ENCODE results near the gene C10orf67. TPM values are rescaled to one million over a fixed set of nuclear protein-coding genes. Genes with fewer than 3 reads are reported as not detected.

C10orf67 gene
- total RNA-seq, 1 experiment from 2014 or later = 0.21 TPM

DNA sequence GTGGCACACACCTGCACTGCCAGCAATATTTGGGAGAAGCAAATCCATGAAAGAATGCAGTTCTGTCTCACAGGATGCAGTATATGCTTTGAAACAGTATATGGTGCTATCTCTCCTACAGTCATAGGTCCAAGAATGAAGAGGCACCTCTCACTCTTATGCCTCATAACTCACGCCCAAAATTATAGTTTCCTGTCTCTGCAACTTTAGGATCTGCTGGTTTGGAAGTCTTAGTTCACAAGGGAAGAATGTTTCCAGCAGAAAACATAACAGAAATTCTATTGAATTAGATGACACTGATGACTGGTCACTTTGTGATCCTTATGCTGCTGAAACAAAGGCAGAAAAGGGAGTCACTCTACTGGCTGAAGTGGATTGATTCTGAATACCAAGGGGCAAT, 5.7 kb downstream of the C10orf67 start:
- intact Hi-C loops (cut with micrococcal nuclease) = no loop called here

DNA sequence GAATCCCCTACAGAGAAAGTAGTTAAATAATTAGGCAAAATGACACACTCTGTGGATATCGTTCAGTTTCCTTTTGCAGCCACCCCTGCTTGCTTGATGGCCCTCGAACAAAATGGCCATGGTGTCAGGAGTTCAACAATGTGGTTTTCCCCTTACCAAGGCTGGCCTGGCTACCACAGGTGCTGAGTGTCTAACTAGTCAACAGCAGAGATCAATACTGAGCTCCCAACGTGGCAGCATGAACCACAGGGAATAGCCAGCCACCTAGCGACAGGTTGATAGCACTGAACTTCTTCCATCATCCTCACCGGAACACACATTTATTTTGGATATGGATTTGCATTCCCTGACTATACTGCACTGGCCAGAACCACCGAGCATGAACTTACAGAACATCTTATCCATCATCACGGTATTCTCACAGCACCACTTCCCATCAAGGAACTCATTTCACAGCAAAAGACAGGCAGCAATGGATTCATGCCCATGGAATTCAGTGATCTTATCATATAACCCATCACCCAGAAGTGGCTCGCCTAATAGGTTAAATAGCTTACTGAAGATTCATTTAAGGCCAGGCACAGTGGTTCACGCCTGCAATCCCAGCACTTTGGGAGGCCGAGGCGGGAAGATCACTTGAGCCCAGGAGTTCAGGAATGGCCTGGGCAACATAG, 6.3 kb downstream of the C10orf67 start:
- POLR2A ChIA-PET = interaction anchor here (1.0 to 1.1 kb wide), 3 partner anchors 12 to 105 kb away, joined by 3 to 4 read pairs (median 3); partner anchors contain the start of gene OTUD1
- CTCF ChIA-PET = no interaction called here
- no peak for DNase-seq (ENCODE audit: unreplicated experiment)
- H3K4me3 Mint-ChIP-seq (ENCODE audit: unreplicated experiment) = no peak overlapping the region
- intact Hi-C loops (cut with micrococcal nuclease) = no loop called here
- H3K27me3 Mint-ChIP-seq (ENCODE audit: insufficient read depth, unreplicated experiment) = no peaks in the 10 kb centered on the region
- TF ChIP-seq, protein P1, sequence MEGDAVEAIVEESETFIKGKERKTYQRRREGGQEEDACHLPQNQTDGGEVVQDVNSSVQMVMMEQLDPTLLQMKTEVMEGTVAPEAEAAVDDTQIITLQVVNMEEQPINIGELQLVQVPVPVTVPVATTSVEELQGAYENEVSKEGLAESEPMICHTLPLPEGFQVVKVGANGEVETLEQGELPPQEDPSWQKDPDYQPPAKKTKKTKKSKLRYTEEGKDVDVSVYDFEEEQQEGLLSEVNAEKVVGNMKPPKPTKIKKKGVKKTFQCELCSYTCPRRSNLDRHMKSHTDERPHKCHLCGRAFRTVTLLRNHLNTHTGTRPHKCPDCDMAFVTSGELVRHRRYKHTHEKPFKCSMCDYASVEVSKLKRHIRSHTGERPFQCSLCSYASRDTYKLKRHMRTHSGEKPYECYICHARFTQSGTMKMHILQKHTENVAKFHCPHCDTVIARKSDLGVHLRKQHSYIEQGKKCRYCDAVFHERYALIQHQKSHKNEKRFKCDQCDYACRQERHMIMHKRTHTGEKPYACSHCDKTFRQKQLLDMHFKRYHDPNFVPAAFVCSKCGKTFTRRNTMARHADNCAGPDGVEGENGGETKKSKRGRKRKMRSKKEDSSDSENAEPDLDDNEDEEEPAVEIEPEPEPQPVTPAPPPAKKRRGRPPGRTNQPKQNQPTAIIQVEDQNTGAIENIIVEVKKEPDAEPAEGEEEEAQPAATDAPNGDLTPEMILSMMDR (IDR thresholded peaks at IDR 0.05; ENCODE audit: unreplicated experiment) = no peak
- no TSS peak for BruUV-seq (replicated peaks)
- H3K36me3 Mint-ChIP-seq (ENCODE audit: insufficient read depth, unreplicated experiment) = no peaks in the 10 kb centered on the region
- peaks cover 5% of the 10 kb centered on the region for H3K9me3 Mint-ChIP-seq (ENCODE audit: unreplicated experiment)
- no peak overlapping the region for H3K27ac Mint-ChIP-seq (ENCODE audit: low read depth, unreplicated experiment)
- H3K4me1 Mint-ChIP-seq (ENCODE audit: insufficient read depth, unreplicated experiment) = peaks cover 25% of the 10 kb centered on the region

More for the DNA sequence above, 5.7 kb downstream of the C10orf67 start:
- CTCF ChIA-PET = interaction anchor here (0.7 kb wide), 1 partner anchor 179 kb away, joined by 3 read pairs; no protein-coding TSS in a partner anchor
- POLR2A ChIA-PET = interaction anchor here (1.0 to 1.1 kb wide), 3 partner anchors 12 to 104 kb away, joined by 3 to 4 read pairs (median 3); partner anchors contain the start of gene OTUD1
- peaks cover 25% of the 10 kb centered on the region for H3K4me1 Mint-ChIP-seq (ENCODE audit: insufficient read depth, unreplicated experiment)
- no peak for DNase-seq (ENCODE audit: unreplicated experiment)
- no peak overlapping the region for H3K27ac Mint-ChIP-seq (ENCODE audit: low read depth, unreplicated experiment)
- H3K27me3 Mint-ChIP-seq (ENCODE audit: insufficient read depth, unreplicated experiment) = no peaks in the 10 kb centered on the region
- TF ChIP-seq, protein P1 (IDR thresholded peaks at IDR 0.05; ENCODE audit: unreplicated experiment) = no peak
- BruUV-seq (replicated peaks) = no TSS peak
- H3K4me3 Mint-ChIP-seq (ENCODE audit: unreplicated experiment) = no peak overlapping the region
- no peaks in the 10 kb centered on the region for H3K36me3 Mint-ChIP-seq (ENCODE audit: insufficient read depth, unreplicated experiment)
- peaks cover 5% of the 10 kb centered on the region for H3K9me3 Mint-ChIP-seq (ENCODE audit: unreplicated experiment)

DNA sequence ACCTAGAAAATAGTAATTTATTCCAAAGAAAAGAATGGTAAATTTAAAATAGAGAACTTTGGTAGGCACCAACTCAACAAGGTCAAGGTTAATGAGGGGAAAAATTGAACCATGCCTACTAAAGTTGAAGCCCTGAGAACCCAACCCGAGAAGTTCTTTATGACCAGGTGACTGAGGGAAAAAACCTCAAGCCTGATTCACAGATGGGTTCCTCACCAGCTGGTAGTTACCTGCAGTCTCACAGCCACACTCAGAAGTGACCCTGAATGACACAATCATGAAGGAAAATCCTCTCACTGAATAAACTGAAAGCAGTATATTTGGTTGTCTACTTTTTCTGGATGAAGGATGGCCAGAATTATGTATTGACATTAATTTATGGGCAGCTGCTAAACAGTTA, 7.0 kb downstream of the C10orf67 start:
- Mint-ChIP-seq H3K9me3 (ENCODE audit: unreplicated experiment) (peaks cover 5% of the 10 kb centered on the region), H3K4me3 (ENCODE audit: unreplicated experiment) (no peak overlapping the region), H3K27ac (ENCODE audit: low read depth, unreplicated experiment) (no peak overlapping the region), H3K4me1 (ENCODE audit: insufficient read depth, unreplicated experiment) (peaks cover 25% of the 10 kb centered on the region), H3K27me3 (ENCODE audit: insufficient read depth, unreplicated experiment) (no peaks in the 10 kb centered on the region), H3K36me3 (ENCODE audit: insufficient read depth, unreplicated experiment) (no peaks in the 10 kb centered on the region)
- POLR2A ChIA-PET = no interaction called here
- TF ChIP-seq, protein P1 (IDR thresholded peaks at IDR 0.05; ENCODE audit: unreplicated experiment) = no peak
- intact Hi-C loops (cut with micrococcal nuclease) = no loop called here
- no peak for DNase-seq (ENCODE audit: unreplicated experiment)
- CTCF ChIA-PET = interaction anchor here (0.8 kb wide), 1 partner anchor 43 kb away, joined by 3 read pairs; no protein-coding TSS in a partner anchor
- no TSS peak for BruUV-seq (replicated peaks)

DNA sequence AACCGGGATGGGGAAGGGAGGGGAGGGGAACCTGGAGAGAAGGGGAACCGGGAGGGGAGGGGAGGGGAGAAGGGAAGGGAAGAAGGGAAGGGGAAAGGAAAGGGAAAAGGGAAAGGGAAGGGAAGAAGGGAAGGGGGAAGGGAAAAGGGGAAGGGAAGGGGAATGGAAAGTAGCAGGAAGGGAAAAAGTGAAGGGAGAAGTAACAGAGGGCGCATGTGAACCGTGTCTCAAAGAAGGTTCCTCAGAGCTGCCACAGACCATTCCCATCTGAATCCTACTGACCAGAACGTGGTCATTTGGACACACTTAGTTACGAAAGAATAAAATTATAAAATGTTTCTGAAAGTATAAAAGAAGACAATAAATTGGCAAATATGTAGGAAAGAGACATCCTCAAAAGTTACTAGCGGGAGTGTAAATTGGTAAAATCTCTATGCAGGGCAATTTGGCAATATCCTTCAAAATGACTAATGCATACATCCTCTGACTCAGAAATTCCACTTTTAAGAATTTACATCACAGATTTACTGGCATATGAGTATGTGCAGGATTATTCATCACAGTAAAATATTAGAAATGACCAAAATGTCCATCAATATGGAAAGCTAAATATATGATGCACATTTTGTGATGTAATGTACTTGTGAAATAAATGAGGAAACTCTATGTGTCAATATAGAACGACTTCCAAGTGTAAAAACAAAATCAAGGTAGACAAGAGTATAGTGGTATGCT, 12.9 kb downstream of the C10orf67 start:
- peak; percentile 88 for DNase-seq (ENCODE audit: unreplicated experiment)
- intact Hi-C loops (cut with micrococcal nuclease) = loop anchor here (2.0 kb wide), 1 partner anchor 53 kb away; no protein-coding TSS in a partner anchor
- CTCF ChIA-PET = interaction anchor here (0.7 to 2.5 kb wide), 4 partner anchors 12 to 229 kb away, joined by 3 to 7 read pairs (median 4); no protein-coding TSS in a partner anchor
- TF ChIP-seq, protein P1 (IDR thresholded peaks at IDR 0.05; ENCODE audit: unreplicated experiment) = no peak
- H3K27me3 Mint-ChIP-seq (ENCODE audit: insufficient read depth, unreplicated experiment) = no peaks in the 10 kb centered on the region
- BruUV-seq (replicated peaks) = no TSS peak
- H3K4me3 Mint-ChIP-seq (ENCODE audit: unreplicated experiment) = no peak overlapping the region
- H3K9me3 Mint-ChIP-seq (ENCODE audit: unreplicated experiment) = peaks cover 8% of the 10 kb centered on the region
- H3K27ac Mint-ChIP-seq (ENCODE audit: low read depth, unreplicated experiment) = peak overlapping the region; percentile 11
- no peaks in the 10 kb centered on the region for H3K4me1 Mint-ChIP-seq (ENCODE audit: insufficient read depth, unreplicated experiment)
- POLR2A ChIA-PET = interaction anchor here (0.6 to 3.2 kb wide), 17 partner anchors 8 to 1244 kb away, joined by 3 to 34 read pairs (median 4); partner anchors contain the start of genes C10orf67 and OTUD1
- H3K36me3 Mint-ChIP-seq (ENCODE audit: insufficient read depth, unreplicated experiment) = no peaks in the 10 kb centered on the region
